Neutrophil (primary cell): Measurements from ENCODE around the gene C9orf43.

Source experiments
- H3K27ac ChIP-seq: fragments of 200-600 bp; sonication (generic); 2 replicates; pipeline ENCODE4 v1.5.1; 2016; ENCODE audit warnings: mild to moderate bottlenecking, moderate library complexity
- H3K27me3 ChIP-seq: fragments of 200-600 bp; sonication (generic); 2 replicates; pipeline ENCODE4 v1.6.0; 2016; ENCODE audit warnings: mild to moderate bottlenecking
- H3K36me3 ChIP-seq: fragments of 200-600 bp; sonication (generic); 2 replicates; pipeline ENCODE4 v1.5.1; 2017
- H3K4me1 ChIP-seq, 2 experiments: fragments of 200-600 bp in 1 of 2; sonication (generic) in 1 of 2; 1 replicate in 1 of 2; 2 replicates in 1 of 2; pipeline versions ENCODE4 v1.5.1 to v1.6.1; 2013 to 2016; ENCODE audit warnings: low read depth in 1 of 2, low read length in 1 of 2, mild to moderate bottlenecking in 1 of 2, moderate library complexity in 1 of 2; ENCODE audit not compliant: control insufficient read depth in 1 of 2, insufficient read depth in 1 of 2
- H3K4me3 ChIP-seq, 2 experiments: fragments of 200-600 bp in 1 of 2; sonication (generic) in 1 of 2; 1 replicate in 1 of 2; 2 replicates in 1 of 2; pipeline ENCODE4 v1.5.1; 2013 to 2016; ENCODE audit warnings: low read depth in 1 of 2, low read length in 1 of 2, mild to moderate bottlenecking in 1 of 2, moderate library complexity in 1 of 2
- H3K9me3 ChIP-seq: fragments of 200-600 bp; sonication (generic); 2 replicates; pipeline ENCODE4 v1.5.1; 2016
- TF ChIP-seq, protein P1 (sequence below): fragments of 200-600 bp; sonication (generic); IDR thresholded peaks from 2 replicates; pipeline ENCODE4 v1.5.1; 2016; ENCODE audit warnings: antibody characterized with exemption

C9orf43 gene

GRCh38 chr9:113454914-113455761 lies 44.6 kb downstream of the C9orf43 start:
- H3K4me3 ChIP-seq, result no peak overlapping the region
- H3K27ac ChIP-seq, result no peak overlapping the region
- no peaks in the 10 kb centered on the region for H3K27me3 ChIP-seq
- H3K36me3 ChIP-seq, result no peaks in the 10 kb centered on the region
- H3K9me3 ChIP-seq, result no peaks in the 10 kb centered on the region
- TF ChIP-seq, protein P1, sequence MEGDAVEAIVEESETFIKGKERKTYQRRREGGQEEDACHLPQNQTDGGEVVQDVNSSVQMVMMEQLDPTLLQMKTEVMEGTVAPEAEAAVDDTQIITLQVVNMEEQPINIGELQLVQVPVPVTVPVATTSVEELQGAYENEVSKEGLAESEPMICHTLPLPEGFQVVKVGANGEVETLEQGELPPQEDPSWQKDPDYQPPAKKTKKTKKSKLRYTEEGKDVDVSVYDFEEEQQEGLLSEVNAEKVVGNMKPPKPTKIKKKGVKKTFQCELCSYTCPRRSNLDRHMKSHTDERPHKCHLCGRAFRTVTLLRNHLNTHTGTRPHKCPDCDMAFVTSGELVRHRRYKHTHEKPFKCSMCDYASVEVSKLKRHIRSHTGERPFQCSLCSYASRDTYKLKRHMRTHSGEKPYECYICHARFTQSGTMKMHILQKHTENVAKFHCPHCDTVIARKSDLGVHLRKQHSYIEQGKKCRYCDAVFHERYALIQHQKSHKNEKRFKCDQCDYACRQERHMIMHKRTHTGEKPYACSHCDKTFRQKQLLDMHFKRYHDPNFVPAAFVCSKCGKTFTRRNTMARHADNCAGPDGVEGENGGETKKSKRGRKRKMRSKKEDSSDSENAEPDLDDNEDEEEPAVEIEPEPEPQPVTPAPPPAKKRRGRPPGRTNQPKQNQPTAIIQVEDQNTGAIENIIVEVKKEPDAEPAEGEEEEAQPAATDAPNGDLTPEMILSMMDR, result no peak
- no peaks in the 10 kb centered on the region for H3K4me1 ChIP-seq

GRCh38 chr9:113456235-113456634 lies 45.7 kb downstream of the C9orf43 start:
- H3K9me3 ChIP-seq, result no peaks in the 10 kb centered on the region
- no peaks in the 10 kb centered on the region for H3K4me1 ChIP-seq
- TF ChIP-seq, protein P1, result no peak
- no peak overlapping the region for H3K27ac ChIP-seq
- no peaks in the 10 kb centered on the region for H3K27me3 ChIP-seq
- H3K4me3 ChIP-seq, result no peak overlapping the region
- H3K36me3 ChIP-seq, result no peaks in the 10 kb centered on the region

DNA sequence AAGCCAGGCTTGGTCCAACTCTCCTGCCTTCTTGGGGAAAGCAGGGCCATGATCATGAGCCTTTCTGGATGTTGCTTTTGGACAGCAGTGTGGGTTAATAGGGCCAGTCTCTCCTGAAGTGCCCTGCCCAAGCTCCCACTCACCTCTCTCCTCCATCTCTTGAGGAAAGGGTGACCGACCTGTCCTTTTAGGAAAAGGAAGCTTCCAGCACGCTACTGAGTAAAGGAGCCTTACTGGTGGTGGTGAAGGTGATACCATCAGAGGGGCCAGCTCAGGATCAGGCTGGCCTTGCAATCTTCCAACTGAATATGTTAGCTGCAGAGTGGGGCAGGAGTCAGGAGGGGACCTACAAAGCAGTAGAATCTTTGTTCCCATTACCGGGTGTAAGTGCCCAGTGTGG lies 50.7 kb downstream of the C9orf43 start:
- TF ChIP-seq, protein P1, result no peak
- Histone ChIP-seq H3K36me3 (no peaks in the 10 kb centered on the region), H3K9me3 (no peaks in the 10 kb centered on the region), H3K27me3 (no peaks in the 10 kb centered on the region), H3K4me1 (no peaks in the 10 kb centered on the region), H3K27ac (no peak overlapping the region), H3K4me3 (no peak overlapping the region)

DNA sequence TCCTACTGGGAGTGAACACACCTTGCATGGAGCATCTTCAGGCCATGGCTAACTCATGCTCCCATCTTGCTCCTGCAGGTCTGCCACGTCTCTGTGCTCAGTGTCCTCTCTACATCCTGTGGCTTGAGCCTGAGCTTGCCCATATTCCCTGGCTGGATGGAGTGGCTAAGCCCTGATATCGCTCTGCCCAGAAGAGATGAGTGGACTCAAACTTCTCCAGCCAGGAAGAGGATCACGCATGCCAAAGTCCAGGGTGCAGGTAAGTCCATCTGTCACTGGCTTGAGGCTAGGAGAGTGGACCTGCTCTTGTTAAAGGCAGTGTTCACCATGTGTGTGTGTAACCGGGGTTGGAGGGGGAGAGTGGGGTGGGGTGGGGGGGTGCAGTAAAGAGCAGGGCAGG lies 51.4 kb downstream of the C9orf43 start:
- H3K27ac ChIP-seq, result no peak overlapping the region
- no peaks in the 10 kb centered on the region for H3K4me1 ChIP-seq
- H3K27me3 ChIP-seq, result no peaks in the 10 kb centered on the region
- TF ChIP-seq, protein P1, result no peak
- H3K9me3 ChIP-seq, result no peaks in the 10 kb centered on the region
- no peaks in the 10 kb centered on the region for H3K36me3 ChIP-seq
- H3K4me3 ChIP-seq, result no peak overlapping the region

- TF ChIP-seq, protein P1, result no peak
- Histone ChIP-seq H3K27me3 (no peaks in the 10 kb centered on the region), H3K9me3 (no peaks in the 10 kb centered on the region), H3K36me3 (no peaks in the 10 kb centered on the region), H3K4me1 (no peaks in the 10 kb centered on the region), H3K4me3 (no peak overlapping the region), H3K27ac (no peak overlapping the region)
Observed at GRCh38 chr9:113462781-113463286, 52.3 kb downstream of the C9orf43 start.
